Non-pigmented ciliary epithelial cell (primary cell): ENCODE measurements around the gene TMEM108.
A peak's percentile ranks its signal among the peaks of the same experiment; 100 is the strongest.

Experiments
- DNase-seq: peaks from one replicate; pipeline ENCODE4 v3.0.0-alpha.2; 2010; ENCODE audit warnings: low read depth

The TMEM108 gene

GRCh38 chr3:133227813-133228212 lies 189.6 kb downstream of the TMEM108 start:
- no peak for DNase-seq

DNA sequence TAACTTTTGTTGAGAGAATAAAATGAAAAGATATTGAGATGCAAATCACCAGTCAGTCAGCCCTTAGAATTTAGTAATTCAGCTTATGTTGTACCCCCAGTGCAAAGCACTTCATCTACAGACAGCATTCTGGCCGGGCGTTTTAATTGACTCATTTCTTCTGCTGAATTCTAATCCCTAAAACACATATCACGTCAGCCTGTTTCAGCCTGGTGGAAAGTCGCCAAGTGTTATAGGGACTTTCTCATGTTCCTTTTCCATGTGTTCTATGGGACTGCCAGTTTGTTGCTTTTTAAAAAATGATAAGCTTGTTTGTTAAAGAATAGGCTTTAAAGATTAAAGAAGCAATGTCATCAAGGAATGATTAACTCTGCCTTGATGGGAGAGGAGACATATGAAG lies 192.0 kb downstream of the TMEM108 start:
- DNase-seq = no peak

- no peak for DNase-seq
These were observed 198.7 kb downstream of the TMEM108 start for GRCh38 chr3:133236901-133237300.

DNA sequence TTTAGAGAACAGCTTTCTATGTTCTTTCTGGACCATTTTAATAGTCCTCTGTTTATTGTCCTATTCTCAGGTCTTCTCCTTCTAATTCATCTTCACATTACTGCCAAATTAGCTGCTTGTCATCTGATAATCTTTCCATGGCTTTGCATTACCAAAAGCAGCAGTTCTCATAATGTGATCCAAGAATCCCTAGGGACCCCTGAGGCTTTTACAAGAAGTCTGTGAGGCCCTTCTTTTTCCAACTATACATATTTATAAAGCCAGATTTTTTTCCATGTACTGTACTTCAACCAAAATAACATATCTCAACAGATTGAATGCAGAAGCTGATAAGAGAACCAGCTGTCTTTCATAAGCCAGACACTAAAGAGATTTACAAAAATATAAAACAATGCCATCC lies 199.2 kb downstream of the TMEM108 start:
- DNase-seq = no peak

- DNase-seq = peak; percentile 41
These were observed 199.8 kb downstream of the TMEM108 start for GRCh38 chr3:133238015-133238414.

GRCh38 chr3:133246119-133246518 lies 207.9 kb downstream of the TMEM108 start:
- no peak for DNase-seq

DNA sequence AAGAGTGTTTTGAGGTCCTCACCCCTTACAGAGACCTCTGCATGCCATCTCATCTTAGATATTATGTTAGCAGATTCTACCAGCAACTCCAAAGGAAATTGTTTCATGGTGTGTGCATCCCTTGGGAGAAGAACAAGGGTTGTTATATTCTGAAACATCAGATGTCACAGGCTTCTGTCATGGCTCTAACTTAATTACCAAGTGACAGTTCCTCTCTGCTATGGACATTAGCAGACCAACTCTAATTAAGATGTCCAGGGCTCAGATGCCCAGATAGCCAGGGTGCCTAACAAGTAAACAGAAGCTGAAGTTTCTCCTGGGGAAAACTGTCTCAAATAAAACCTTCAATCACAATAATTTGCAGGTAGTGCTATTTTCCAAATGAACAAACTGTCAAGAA lies 208.6 kb downstream of the TMEM108 start:
- DNase-seq = no peak

DNA sequence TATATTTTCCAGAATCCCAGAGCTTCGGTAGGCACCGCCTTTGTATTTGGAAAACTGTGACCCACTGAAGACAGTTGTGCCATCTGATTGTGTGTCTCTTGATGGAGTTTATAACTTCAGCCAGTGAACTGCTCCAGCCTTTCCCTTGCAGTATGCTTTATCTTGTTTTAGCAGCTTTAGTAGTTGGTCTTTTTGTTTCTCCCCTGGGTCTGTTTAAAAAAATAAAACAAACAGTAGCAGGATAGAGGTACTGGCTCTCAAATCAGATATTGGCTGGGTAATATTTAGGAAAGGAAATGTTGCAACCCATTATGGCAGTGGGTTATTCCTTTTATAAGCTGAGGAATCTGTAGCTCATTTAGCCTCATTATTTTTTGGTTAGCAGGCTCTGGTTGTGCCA lies 210.2 kb downstream of the TMEM108 start:
- DNase-seq = no peak

GRCh38 chr3:133249490-133249889 lies 211.3 kb downstream of the TMEM108 start:
- no peak for DNase-seq

- DNase-seq = no peak
These were observed 216.0 kb downstream of the TMEM108 start for GRCh38 chr3:133254151-133254550.

GRCh38 chr3:133254716-133255115 lies 216.5 kb downstream of the TMEM108 start:
- no peak for DNase-seq

DNA sequence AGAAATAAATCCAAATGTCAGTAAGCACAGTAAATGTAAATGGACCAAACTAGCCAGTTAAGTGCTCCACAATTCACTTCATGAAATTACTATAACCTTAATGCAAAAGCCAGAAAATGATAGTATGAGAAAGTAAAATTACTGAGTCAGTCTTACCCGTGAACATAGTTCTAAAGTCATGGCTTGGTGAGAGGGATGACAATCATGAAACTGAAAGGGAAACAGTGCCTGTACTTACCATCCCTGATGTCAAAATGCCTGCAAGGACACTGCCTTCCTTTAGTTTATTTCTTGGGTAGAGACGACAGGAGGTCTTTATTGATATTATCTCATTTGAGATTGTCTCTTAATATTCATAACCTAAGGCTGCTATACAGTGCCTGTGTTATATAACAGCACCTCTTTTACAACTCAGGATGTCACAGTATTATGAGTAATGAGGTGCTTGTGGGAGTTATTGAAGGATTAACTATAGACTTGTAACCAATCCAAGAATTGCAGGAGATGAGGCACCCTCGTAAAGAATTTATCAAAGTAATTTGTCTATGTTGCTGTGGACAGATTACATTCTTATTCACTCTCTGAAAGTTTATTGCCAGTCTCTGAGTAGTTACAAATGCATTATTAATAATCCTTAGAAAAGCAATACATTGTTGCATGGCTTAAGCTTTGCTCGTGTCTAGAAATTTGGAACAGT lies 218.7 kb downstream of the TMEM108 start:
- DNase-seq = peak; percentile 19

DNA sequence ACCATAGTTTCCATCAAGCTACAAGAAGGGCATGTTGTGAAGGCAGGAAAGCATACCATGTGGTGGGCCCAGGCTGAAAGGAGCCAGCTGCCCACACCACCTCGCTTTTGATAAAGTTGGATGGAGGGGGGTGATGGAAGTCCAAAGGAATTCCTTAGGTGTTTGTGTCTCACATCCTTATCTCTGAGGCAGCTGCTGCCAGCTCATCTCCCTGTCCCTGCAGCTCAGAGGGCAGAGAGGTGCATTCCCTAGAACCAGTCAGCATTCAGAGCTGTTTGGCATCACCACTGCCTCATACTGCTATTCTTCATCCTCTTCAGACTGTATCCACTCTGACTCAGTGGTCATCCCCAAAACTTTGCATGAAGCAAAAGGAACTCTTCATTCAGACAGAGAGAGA lies 220.2 kb downstream of the TMEM108 start:
- DNase-seq = peak; percentile 15

GRCh38 chr3:133259767-133260166 lies 221.6 kb downstream of the TMEM108 start:
- DNase-seq = no peak

DNA sequence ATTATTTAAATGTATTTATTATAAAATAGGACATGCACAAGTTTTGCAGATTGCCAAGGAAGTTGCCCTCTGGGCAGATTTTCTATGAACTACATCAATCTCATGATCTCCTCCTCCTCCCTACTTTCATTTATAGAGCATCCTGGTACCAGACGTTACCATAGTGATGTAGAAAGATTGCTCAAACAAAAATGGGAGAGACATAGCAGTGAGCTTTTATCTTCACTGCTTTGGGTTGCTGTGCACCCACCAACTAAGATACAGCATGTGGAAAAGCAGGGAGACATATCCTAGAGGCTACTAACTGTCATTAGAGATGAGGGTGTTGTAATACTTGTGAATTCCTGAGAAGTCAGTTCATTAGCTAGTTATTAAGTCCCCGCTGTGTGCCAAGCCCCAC lies 224.1 kb downstream of the TMEM108 start:
- no peak for DNase-seq

DNA sequence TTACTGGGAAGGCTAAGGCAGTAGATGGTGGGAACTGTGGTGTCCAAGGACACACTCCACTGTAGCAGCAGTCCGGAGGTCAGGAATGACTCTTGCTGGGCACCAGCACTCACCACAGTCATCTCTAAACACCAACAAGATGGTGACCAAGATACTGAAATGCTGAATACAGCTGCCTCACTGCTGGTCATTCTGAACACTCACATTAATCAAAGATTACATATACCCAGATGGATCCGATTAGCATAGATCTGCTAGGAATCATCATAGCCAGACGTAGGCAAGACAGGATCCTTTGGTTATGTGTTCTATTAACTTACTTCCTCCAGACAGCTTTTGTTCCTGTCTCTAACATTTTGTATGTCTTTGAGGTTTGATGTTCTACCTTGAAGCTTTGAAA lies 226.7 kb downstream of the TMEM108 start:
- no peak for DNase-seq

DNA sequence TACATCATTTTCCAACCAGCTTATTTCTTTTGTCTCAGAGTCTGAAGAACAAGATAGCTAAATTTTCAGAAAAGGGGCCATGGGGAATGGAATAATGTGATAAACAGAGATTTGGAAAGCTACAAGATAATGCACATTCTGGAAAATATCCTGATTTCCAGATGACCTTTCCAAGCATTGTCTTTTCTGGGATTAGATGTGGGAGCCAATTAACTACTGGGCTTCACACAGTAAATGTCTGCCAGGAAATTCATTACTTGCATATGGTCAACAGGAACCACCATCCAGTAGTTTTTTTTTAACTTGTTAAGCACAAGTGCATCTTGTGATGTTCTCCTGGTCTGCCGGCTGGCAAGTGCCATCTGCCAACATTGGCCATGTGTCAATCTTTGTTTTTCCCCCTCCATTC lies 230.5 kb downstream of the TMEM108 start:
- DNase-seq = no peak

GRCh38 chr3:133269393-133269792 lies 231.2 kb downstream of the TMEM108 start:
- DNase-seq = no peak

- no peak for DNase-seq
These were observed 232.4 kb downstream of the TMEM108 start for GRCh38 chr3:133270631-133271030.

DNA sequence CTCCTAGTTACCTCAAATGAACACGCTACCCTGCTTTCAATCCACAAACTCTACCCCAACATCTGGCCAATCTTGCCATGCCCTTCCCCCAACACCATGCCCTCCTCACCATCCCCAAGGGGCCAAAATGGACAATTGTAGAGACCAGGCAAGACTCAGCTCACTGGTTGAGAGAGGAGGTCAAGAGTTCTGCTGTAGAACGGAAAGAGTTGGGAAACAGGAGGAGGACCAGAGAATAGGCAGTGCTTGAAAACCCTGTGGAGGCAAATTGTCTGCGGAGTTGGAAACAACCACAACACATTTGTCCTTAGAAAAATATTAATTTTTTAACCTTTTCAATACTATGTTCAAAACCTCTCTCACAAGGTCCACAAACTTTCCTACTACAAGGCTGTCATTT lies 232.9 kb downstream of the TMEM108 start:
- DNase-seq = no peak

GRCh38 chr3:133271539-133271938 lies 233.3 kb downstream of the TMEM108 start:
- no peak for DNase-seq

DNA sequence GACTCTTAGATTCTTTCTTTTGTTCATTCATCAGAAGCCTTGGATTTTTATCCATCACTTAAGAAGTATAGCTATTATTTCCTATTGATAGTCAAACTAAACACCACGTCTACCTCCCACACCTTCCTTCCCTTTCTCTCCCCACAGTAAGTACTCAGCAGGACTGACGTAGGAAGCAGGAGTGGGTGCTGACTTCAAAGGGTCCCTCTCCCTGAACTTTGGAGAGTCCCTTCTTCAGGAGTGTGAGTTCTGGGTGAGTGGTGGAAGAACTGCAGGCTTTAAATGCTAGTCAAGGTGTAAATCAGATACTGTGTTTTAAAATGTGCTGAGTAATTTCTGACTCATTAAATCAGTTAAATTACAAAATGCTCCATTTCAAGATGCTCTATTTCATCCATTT lies 235.2 kb downstream of the TMEM108 start:
- no peak for DNase-seq

- DNase-seq = no peak
These were observed 236.3 kb downstream of the TMEM108 start for GRCh38 chr3:133274477-133274876.

DNA sequence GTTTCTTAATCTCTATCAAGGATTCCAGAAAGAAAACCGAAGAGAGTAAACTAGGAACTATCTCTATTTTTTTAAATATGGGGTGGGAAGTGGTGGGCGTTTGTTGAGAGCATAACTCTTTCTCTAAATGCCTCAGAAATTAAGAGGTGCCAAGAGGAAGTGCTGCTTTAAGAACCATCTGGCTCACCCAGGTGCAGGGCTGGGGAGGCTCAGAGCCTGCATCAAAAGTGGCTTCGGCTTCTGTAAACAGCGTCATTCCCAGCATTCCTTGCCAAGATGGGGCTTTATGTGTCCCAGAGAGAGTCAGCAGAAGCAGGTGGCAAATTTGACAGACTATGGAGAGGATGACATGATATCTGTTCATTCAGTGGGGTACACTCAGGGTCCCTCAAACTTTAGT lies 238.4 kb downstream of the TMEM108 start:
- DNase-seq = no peak

GRCh38 chr3:133277813-133278212 lies 239.6 kb downstream of the TMEM108 start:
- DNase-seq = no peak
